Body of pancreas (tissue), 4 donors: ENCODE results near the gene M1AP.

ENCODE experiments used
- CTCF ChIP-seq, 7 experiments: fragments of 450-650 bp in 4 of 7; fragments of 200-600 bp in 3 of 7; sonication (generic) in 3 of 7; IDR thresholded peaks; one replicate each; pipeline ENCODE4 v1.5.1; 2016 to 2019; ENCODE audit warnings: antibody characterized with exemption in 7 of 7
- POLR2A ChIP-seq, 3 donors: fragments of 450-650 bp; IDR thresholded peaks; one replicate each; pipeline ENCODE4 v1.6.1; 2016; ENCODE audit warnings: antibody characterized with exemption in 3 of 3, mild to moderate bottlenecking in 2 of 3

GRCh38 chr2:74685408-74685807 lies 37.3 kb upstream of the M1AP start:
- no peak for TF ChIP-seq CTCF (IDR thresholded peaks at IDR 0.05)
- TF ChIP-seq POLR2A (IDR thresholded peaks at IDR 0.05): no peak
